NCI-H82 treated with DMSO at 0.1 percent for 48 hours (cell line): ENCODE measurements around the gene ZNF804A.

Experiments
- DNase-seq: peaks from one replicate; lab custom pipeline; 2025; ENCODE audit not compliant: unreplicated experiment; lab: John Stamatoyannopoulos, UW

Gene ZNF804A

GRCh38 chr2:184602734-184603133 is 4.4 kb downstream of the ZNF804A start:
- no peak for DNase-seq

- DNase-seq: no peak
Measured at GRCh38 chr2:184610891-184611290, 12.6 kb downstream of the ZNF804A start.

- no peak for DNase-seq
Measured at GRCh38 chr2:184611361-184612085, 13.2 kb downstream of the ZNF804A start.

- no peak for DNase-seq
Measured at GRCh38 chr2:184620367-184620766, 22.0 kb downstream of the ZNF804A start.

GRCh38 chr2:184624311-184624710 is 26.0 kb downstream of the ZNF804A start:
- no peak for DNase-seq

- no peak for DNase-seq
Measured at GRCh38 chr2:184628051-184628450, 29.7 kb downstream of the ZNF804A start.

- DNase-seq: no peak
Measured at GRCh38 chr2:184633726-184634125, 35.4 kb downstream of the ZNF804A start.

GRCh38 chr2:184637781-184638180 is 39.5 kb downstream of the ZNF804A start:
- DNase-seq: no peak

- DNase-seq: no peak
Measured at GRCh38 chr2:184644685-184645084, 46.4 kb downstream of the ZNF804A start.

GRCh38 chr2:184646177-184646576 is 47.8 kb downstream of the ZNF804A start:
- DNase-seq: no peak

- DNase-seq: no peak
Measured at GRCh38 chr2:184646593-184646992, 48.3 kb downstream of the ZNF804A start.

GRCh38 chr2:184654945-184655344 is 56.6 kb downstream of the ZNF804A start:
- no peak for DNase-seq

GRCh38 chr2:184677171-184677570 is 78.8 kb downstream of the ZNF804A start:
- DNase-seq: no peak

GRCh38 chr2:184679219-184680018 is 81.1 kb downstream of the ZNF804A start:
- no peak for DNase-seq

- DNase-seq: no peak
Measured at GRCh38 chr2:184680825-184681224, 82.5 kb downstream of the ZNF804A start.

- DNase-seq: no peak
Measured at GRCh38 chr2:184681642-184682321, 83.5 kb downstream of the ZNF804A start.

GRCh38 chr2:184683911-184684310 is 85.6 kb downstream of the ZNF804A start:
- DNase-seq: no peak

GRCh38 chr2:184685999-184686841 is 87.9 kb downstream of the ZNF804A start:
- DNase-seq: no peak

GRCh38 chr2:184689638-184690037 is 91.3 kb downstream of the ZNF804A start:
- no peak for DNase-seq

GRCh38 chr2:184692141-184692734 is 93.9 kb downstream of the ZNF804A start:
- no peak for DNase-seq

GRCh38 chr2:184696644-184697043 is 98.3 kb downstream of the ZNF804A start:
- DNase-seq: no peak
